Omental fat pad (tissue), 4 donors: ENCODE measurements around the gene ACO1. TPM values are rescaled to one million over a fixed set of nuclear protein-coding genes. Genes with fewer than 3 reads are reported as not detected.

Experiments used
- ATAC-seq: fragments of 150-250 bp; one replicate; pipeline ENCODE4 v1.9.1; 2016; ENCODE audit warnings: mild to moderate bottlenecking, moderate library complexity; ENCODE audit not compliant: low FRiP score
- DNase-seq: peaks from one replicate; pipeline ENCODE4 v3.0.0-alpha.2; 2019; ENCODE audit warnings: low spot score
- total RNA-seq, 4 donors: library from RNA; depleted of rRNA; stranded (reverse); fragments of >200 nt; gene quantifications; one replicate each; pipeline ENCODE4 v1.1.0, GENCODE V29; 2016
- TF ChIP-seq, protein P1 (sequence below), 3 donors: fragments of 450-650 bp; IDR thresholded peaks; one replicate each; pipeline ENCODE4 v1.5.1; 2016 to 2017; ENCODE audit warnings: antibody characterized with exemption in 3 of 3, mild to moderate bottlenecking in 3 of 3, moderate library complexity in 2 of 3

Gene ACO1
- total RNA-seq, 4 donors from 2014 or later, result 69.8 to 266 (median 165) TPM

DNA sequence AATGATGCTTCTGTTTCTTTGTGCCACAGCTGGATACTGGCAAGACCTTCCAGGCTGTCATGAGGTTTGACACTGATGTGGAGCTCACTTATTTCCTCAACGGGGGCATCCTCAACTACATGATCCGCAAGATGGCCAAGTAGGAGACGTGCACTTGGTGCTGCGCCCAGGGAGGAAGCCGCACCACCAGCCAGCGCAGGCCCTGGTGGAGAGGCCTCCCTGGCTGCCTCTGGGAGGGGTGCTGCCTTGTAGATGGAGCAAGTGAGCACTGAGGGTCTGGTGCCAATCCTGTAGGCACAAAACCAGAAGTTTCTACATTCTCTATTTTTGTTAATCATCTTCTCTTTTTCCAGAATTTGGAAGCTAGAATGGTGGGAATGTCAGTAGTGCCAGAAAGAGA, 65.5 kb downstream of the ACO1 start:
- TF ChIP-seq, protein P1, sequence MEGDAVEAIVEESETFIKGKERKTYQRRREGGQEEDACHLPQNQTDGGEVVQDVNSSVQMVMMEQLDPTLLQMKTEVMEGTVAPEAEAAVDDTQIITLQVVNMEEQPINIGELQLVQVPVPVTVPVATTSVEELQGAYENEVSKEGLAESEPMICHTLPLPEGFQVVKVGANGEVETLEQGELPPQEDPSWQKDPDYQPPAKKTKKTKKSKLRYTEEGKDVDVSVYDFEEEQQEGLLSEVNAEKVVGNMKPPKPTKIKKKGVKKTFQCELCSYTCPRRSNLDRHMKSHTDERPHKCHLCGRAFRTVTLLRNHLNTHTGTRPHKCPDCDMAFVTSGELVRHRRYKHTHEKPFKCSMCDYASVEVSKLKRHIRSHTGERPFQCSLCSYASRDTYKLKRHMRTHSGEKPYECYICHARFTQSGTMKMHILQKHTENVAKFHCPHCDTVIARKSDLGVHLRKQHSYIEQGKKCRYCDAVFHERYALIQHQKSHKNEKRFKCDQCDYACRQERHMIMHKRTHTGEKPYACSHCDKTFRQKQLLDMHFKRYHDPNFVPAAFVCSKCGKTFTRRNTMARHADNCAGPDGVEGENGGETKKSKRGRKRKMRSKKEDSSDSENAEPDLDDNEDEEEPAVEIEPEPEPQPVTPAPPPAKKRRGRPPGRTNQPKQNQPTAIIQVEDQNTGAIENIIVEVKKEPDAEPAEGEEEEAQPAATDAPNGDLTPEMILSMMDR (IDR thresholded peaks at IDR 0.05), result no peak
- no peak for DNase-seq
- no peak for ATAC-seq

DNA sequence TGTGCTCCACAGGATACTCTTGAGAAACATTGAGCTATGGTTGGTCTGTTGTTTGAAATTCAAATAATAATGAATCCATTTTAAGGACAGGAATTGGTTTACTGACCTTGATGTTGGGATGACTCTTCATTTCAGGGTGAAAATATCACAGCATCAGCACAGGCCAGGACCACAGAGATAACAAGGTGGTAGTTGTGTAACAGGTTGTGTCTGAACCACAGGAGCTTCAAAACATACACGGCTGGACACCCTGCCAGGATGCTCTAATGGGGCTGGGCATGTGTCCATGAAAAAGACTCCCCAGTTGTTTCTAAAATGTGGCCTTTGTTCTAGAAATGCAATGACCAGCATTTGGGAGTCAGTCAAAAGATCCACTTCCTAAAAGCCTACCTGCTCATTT, 69.8 kb downstream of the ACO1 start:
- no peak for DNase-seq
- TF ChIP-seq, protein P1 (IDR thresholded peaks at IDR 0.05), result no peak
- ATAC-seq, result no peak

DNA sequence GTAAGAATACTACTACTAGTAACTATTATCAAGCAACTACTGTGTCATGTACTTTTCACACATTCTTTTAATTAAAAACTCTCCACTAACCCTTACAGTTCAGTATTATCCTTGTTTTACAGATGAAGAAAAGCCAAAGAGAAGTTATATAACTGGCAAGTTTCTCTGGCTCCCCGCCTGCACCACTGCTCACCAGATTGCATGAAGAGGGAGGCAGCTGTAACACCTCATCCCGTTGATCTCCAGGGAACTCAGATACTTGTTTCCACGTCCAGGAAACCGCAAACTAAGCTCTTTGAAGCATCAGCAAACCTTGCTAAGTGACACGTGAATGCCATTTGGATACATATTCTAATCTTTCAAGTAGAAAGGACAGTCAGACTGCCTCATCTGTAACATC, 71.3 kb downstream of the ACO1 start:
- TF ChIP-seq, protein P1 (IDR thresholded peaks at IDR 0.05), result no peak
- no peak for ATAC-seq

DNA sequence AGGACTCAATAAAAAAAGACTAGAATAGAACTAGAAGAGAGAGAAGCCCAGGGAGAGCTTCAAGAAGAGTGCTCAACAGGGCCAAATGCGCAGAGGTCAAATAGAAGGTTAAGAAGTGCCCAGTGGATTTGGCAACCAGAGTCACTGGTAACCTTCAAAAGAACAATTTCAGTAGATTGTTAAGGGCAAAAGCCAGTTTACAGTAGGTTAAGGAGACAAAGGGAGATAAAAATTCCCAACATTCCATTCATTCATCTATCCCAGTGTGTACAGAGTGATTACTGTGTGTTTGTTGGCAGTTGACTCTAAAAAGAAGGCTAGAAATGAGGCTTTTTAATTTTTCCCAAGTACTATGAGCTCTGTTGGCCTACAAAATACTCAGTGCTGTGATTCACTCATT, 72.1 kb downstream of the ACO1 start:
- TF ChIP-seq, protein P1 (IDR thresholded peaks at IDR 0.05), result no peak
- DNase-seq (no peak), ATAC-seq (no peak)

More for the DNA sequence above, 71.3 kb downstream of the ACO1 start:
- no peak for DNase-seq

DNA sequence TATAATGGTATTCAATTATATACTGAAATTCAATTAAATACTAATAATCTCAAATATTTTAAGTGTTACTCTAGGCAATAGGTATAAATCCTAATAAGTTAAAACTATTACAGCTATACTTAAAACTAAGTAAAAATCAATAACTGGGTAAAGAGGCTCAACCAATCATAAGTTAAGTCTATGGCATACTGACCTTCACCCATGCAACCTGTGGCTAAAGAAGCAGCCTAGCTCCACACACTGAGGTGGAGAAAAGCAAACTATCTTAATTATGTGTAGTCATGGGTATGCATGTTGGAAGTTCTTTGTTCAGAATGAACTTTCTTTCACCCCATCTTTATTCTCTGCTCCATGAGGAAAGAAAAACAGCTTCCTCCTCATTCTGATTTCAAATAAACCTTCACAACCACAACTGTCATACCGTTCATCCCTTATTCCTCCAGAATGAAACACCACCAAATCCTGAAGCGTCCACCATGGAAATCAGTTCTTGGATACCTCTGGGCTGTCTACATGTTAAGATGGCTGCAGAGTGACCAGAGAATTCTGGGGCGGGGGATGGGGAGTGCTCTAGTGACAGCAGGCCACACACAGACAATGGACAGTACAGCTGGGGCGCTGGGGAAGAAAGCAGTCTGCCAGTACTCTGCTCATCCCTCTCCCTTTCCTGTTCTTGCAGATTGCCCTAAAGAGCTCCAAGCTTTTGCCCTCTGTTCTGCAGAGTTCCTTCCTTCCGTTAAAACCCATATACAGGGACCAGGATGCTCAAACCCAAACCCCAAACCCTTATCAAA, 79.3 kb downstream of the ACO1 start:
- no peak for ATAC-seq
- TF ChIP-seq, protein P1 (IDR thresholded peaks at IDR 0.05), result no peak
- no peak for DNase-seq

DNA sequence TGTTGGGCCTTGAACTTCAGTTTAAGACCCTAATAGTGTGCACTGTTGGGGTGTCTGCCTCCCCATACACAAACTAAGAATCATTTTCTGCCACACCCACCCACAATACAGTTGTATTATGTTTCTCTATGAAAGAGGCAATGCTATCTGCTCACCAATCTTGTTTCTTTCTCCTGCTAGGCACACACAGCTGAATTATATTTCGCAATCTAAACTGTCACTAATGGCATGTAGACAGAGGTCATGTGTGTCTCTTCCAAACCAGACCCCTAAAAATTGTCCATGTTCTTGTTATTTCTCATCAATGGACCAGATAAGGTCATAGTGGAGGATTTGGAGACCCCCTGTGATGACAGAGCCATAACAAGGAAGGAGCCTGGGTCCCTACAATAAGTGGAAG, 84.3 kb downstream of the ACO1 start:
- ATAC-seq, result no peak
- DNase-seq, result no peak

More for the DNA sequence above, 84.3 kb downstream of the ACO1 start:
- TF ChIP-seq, protein P1 (IDR thresholded peaks at IDR 0.05), result no peak
